Measurements from ENCODE around the gene LCN15. TPM values are rescaled to one million over a fixed set of nuclear protein-coding genes. Genes with fewer than 3 reads are reported as not detected.
A peak's percentile ranks its signal among the peaks of the same experiment; 100 is the strongest.
"Not testable (repeated sequence)": the region's sequence is repeated elsewhere in the genome, so short reads cannot be mapped to it uniquely, and the experiment has no call there.

LCN15 gene
- total RNA-seq, 2 experiments from 2014 or later, result not detected

DNA sequence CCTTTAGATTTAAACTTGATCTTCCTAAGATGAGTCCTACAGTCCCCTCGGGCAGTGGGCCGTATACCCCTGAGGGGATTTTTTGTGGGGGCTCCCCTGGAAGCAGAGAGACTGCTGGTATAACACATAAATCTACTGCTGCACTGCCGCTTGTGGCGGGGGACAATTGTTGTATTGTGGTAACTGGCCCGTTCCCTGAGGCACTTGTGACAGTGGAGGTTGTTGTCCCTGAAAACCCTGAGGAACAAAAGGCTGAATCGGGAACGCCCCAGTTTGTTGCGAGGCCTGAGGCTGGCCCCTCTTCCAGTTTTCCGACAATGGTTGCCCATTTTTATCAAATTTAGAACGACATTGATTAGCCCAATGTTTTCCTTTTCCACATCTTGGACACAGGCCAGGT is 22.1 kb upstream of the LCN15 start:
- Mint-ChIP-seq H3K4me1 (ENCODE audit: low read depth) (peaks cover 20% of the 10 kb centered on the region), H3K4me3 (no peak overlapping the region), H3K36me3 (ENCODE audit: low read depth) (no peaks in the 10 kb centered on the region), H3K27me3 (peaks cover 10% of the 10 kb centered on the region), H3K27ac (no peak overlapping the region), H3K9me3 (no peaks in the 10 kb centered on the region)
- no peak for DNase-seq
- ChIA-PET POLR2A (interaction anchor here (0.8 kb wide), 1 partner anchor 27 kb away, joined by 3 read pairs; no protein-coding TSS in a partner anchor), CTCF (interaction anchor here (0.7 to 3.2 kb wide), 9 partner anchors 9 to 282 kb away, joined by 3 to 28 read pairs (median 4); partner anchors contain the start of gene RABL6)
- no peak for ATAC-seq
- no peak for TF ChIP-seq CTCF (IDR thresholded peaks at IDR 0.05)
- intact Hi-C loops (cut with micrococcal nuclease), result loop anchor here (5.0 kb wide), 2 partner anchors 56 to 251 kb away; partner anchors contain the start of gene AJM1

DNA sequence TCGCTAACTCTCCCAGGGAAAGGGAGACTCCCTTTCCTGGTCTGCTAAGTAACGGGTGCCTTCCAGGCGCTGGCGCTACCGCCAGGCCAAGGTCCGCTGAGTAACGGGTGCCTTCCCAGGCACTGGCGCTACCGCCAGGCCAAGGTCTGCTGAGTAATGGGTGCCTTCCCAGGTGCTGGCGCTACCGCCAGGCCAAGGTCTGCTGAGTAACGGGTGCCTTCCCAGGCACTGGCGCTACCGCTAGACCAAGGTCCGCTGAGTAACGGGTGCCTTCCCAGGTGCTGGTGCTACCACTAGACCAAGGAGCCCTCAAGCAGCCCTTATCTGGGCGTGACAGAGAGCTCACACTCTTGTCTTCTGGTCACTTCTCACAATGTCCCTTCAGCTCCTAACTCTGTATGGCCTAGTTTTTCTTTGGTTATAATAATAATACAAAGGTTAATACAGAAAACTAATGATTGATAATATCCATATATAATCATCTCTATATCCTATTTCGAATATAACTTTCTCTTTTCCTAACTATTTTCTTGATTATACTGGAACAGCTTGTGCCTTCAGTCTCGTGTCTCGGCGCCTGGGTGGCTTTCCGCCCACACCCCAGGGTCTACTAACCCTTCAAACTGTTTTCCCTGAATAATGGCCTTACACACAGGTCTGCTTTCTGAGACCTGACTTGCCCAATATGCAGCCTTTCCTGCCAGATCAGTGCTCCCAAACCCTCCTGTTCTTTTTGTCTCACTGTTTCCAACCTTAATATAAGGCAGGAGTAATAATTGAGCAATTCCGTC is 21.4 kb upstream of the LCN15 start:
- intact Hi-C loops (cut with micrococcal nuclease), result loop anchor here (5.0 kb wide), 2 partner anchors 57 to 252 kb away; partner anchors contain the start of gene AJM1
- not testable (repeated sequence) for DNase-seq; ATAC-seq; H3K27ac Mint-ChIP-seq; H3K9me3 Mint-ChIP-seq; H3K4me3 Mint-ChIP-seq; H3K36me3 Mint-ChIP-seq (ENCODE audit: low read depth)
- ChIA-PET POLR2A (interaction anchor here (0.8 kb wide), 1 partner anchor 28 kb away, joined by 3 read pairs; no protein-coding TSS in a partner anchor), CTCF (interaction anchor here (0.9 to 3.2 kb wide), 5 partner anchors 8 to 249 kb away, joined by 3 to 28 read pairs (median 4); partner anchors contain the start of genes LCN8 and RABL6)
- Mint-ChIP-seq H3K27me3 (peaks cover 12% of the 10 kb centered on the region), H3K4me1 (ENCODE audit: low read depth) (peaks cover 20% of the 10 kb centered on the region)

- Mint-ChIP-seq H3K27me3 (peaks cover 12% of the 10 kb centered on the region), H3K36me3 (ENCODE audit: low read depth) (no peaks in the 10 kb centered on the region), H3K4me3 (no peak overlapping the region), H3K27ac (no peak overlapping the region), H3K4me1 (ENCODE audit: low read depth) (peaks cover 15% of the 10 kb centered on the region), H3K9me3 (no peaks in the 10 kb centered on the region)
- intact Hi-C loops (cut with micrococcal nuclease), result loop anchor here (5.0 kb wide), 2 partner anchors 57 to 252 kb away; partner anchors contain the start of gene AJM1
- DNase-seq (no peak), ATAC-seq (no peak)
- POLR2A ChIA-PET, result no interaction called here
- CTCF ChIA-PET, result interaction anchor here (0.9 to 1.6 kb wide), 2 partner anchors 19 to 27 kb away, joined by 3 to 4 read pairs; partner anchors contain the start of gene LCN8
- TF ChIP-seq CTCF (IDR thresholded peaks at IDR 0.05), result no peak
Observed at GRCh38 chr9:136784997-136785361, 20.7 kb upstream of the LCN15 start.

DNA sequence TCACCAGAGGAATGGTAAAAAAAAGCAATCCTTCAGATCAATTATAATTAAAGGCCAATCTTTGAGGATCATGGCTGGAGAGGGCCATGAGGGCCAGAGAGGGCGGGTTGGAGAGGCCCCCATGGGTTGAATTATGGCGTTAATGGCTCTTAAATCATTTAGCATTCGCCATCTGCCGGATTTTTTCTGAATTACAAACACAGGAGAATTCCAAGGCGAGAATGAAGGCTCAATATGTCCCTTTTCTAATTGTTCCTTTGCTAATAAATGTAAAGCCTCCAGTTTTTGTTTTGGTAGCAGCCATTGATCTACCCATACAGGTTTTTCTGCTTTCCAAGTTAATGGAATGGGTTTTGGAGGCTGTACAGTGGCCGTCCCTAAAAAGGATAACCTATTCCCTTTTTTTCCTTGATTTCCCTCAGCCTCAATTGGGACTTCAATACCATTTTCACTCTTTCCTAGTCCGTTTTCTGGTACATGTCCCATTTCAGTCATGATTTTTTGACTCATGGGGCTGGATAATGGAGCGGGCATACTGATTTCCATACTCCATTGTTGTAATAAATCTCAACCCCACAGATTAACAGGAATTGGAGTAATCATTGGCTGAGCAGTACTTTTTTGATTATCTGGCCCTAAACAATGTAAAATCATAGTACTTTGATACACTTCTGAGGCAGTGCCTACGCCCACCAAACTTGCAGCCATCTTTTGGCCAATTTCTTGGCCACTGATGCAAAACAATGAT is 20.1 kb upstream of the LCN15 start:
- Mint-ChIP-seq H3K36me3 (ENCODE audit: low read depth) (no peaks in the 10 kb centered on the region), H3K27ac (no peak overlapping the region), H3K4me3 (no peak overlapping the region), H3K4me1 (ENCODE audit: low read depth) (peaks cover 15% of the 10 kb centered on the region), H3K9me3 (no peaks in the 10 kb centered on the region), H3K27me3 (peaks cover 12% of the 10 kb centered on the region)
- POLR2A ChIA-PET, result no interaction called here
- CTCF ChIA-PET, result interaction anchor here (1.1 to 2.3 kb wide), 4 partner anchors 18 to 251 kb away, joined by 3 to 9 read pairs (median 4); no protein-coding TSS in a partner anchor
- TF ChIP-seq CTCF (IDR thresholded peaks at IDR 0.05), result peak; percentile 81
- ATAC-seq (peak; percentile 34), DNase-seq (peak; percentile 43)
- intact Hi-C loops (cut with micrococcal nuclease), result no loop called here

- Mint-ChIP-seq H3K36me3 (ENCODE audit: low read depth) (no peaks in the 10 kb centered on the region), H3K27ac (no peak overlapping the region), H3K4me3 (no peak overlapping the region), H3K9me3 (no peaks in the 10 kb centered on the region), H3K27me3 (peaks cover 21% of the 10 kb centered on the region), H3K4me1 (ENCODE audit: low read depth) (peaks cover 7% of the 10 kb centered on the region)
- CTCF ChIA-PET, result interaction anchor here (1.0 to 2.3 kb wide), 2 partner anchors 10 to 253 kb away, joined by 3 to 9 read pairs; no protein-coding TSS in a partner anchor
- DNase-seq (no peak), ATAC-seq (no peak)
- no peak for TF ChIP-seq CTCF (IDR thresholded peaks at IDR 0.05)
- POLR2A ChIA-PET, result no interaction called here
- intact Hi-C loops (cut with micrococcal nuclease), result no loop called here
Observed at GRCh38 chr9:136782452-136782851, 18.1 kb upstream of the LCN15 start.
